ENCODE results near the gene MYO5B. TPM values are rescaled to one million over a fixed set of nuclear protein-coding genes. Genes with fewer than 3 reads are reported as not detected.

The MYO5B gene
- total and polyA plus RNA-seq, 4 donors: 5.4 to 23.4 (median 11.4) TPM

- Histone ChIP-seq H3K4me1 (ENCODE audit: control insufficient read depth in 4 of 4, insufficient read depth in 4 of 4, low read length in 3 of 4) (peaks cover 0 to 14% (median 12%) of the 10 kb centered on the region in 4 donors), H3K4me3 (ENCODE audit: low read depth in 1 of 3, low read length in 3 of 3) (no peak overlapping the region), H3K9me3 (ENCODE audit: control insufficient read depth in 4 of 4, low read length in 3 of 4) (no peaks in the 10 kb centered on the region), H3K9ac (ENCODE audit: low read depth in 1 of 2, low read length in 2 of 2) (no peak overlapping the region), H3K27ac (ENCODE audit: low read depth in 1 of 2, low read length in 2 of 2) (no peak overlapping the region), H3K36me3 (ENCODE audit: control insufficient read depth in 4 of 4, insufficient read depth in 3 of 4, low read depth in 1 of 4, low read length in 3 of 4) (no peaks in the 10 kb centered on the region), H3K27me3 (ENCODE audit: control insufficient read depth in 4 of 4, insufficient read depth in 4 of 4, low read length in 3 of 4) (no peaks in the 10 kb centered on the region)
- TF ChIP-seq YY1 (IDR thresholded peaks at IDR 0.05): no peak
- TF ChIP-seq HNF4G (IDR thresholded peaks at IDR 0.05): no peak
- TF ChIP-seq RXRA (IDR thresholded peaks at IDR 0.05): no peak
- TF ChIP-seq RAD21 (IDR thresholded peaks at IDR 0.05): no peak
- no peak for TF ChIP-seq JUND (IDR thresholded peaks at IDR 0.05)
- TF ChIP-seq TAF1 (conservative IDR thresholded peaks at IDR 0.05): no peak
- no peak for TF ChIP-seq FOXA1 (IDR thresholded peaks at IDR 0.05)
- no peak for TF ChIP-seq CTCF (IDR thresholded peaks at IDR 0.05; ENCODE audit: low read depth, low read length, missing input control)
- no peak for TF ChIP-seq EGR1 (IDR thresholded peaks at IDR 0.05; ENCODE audit: low read depth in 2 of 2)
- TF ChIP-seq REST (IDR thresholded peaks at IDR 0.05): no peak
- TF ChIP-seq HNF4A (conservative IDR thresholded peaks at IDR 0.05): no peak
- no peak for TF ChIP-seq GABPA (IDR thresholded peaks at IDR 0.05 in 1 of 2, conservative IDR thresholded peaks at IDR 0.05 in 1 of 2)
- TF ChIP-seq FOXA2 (IDR thresholded peaks at IDR 0.05): no peak
- TF ChIP-seq NR2F2 (IDR thresholded peaks at IDR 0.05): no peak
- DNase-seq (ENCODE audit: low spot score): no peak
- 80% methylated on average over 3 of the region's 3 CpGs for WGBS
Observed at GRCh38 chr18:50126471-50126870, 68.5 kb downstream of the MYO5B start.

GRCh38 chr18:50125456-50125855 lies 69.5 kb downstream of the MYO5B start:
- no peak overlapping the region for H3K9ac ChIP-seq (ENCODE audit: low read depth in 1 of 2, low read length in 2 of 2)
- TF ChIP-seq FOXA1 (IDR thresholded peaks at IDR 0.05) (no peak), ZBTB33 (IDR thresholded peaks at IDR 0.05) (no peak), REST (IDR thresholded peaks at IDR 0.05) (no peak), RAD21 (IDR thresholded peaks at IDR 0.05) (no peak), NR2F2 (IDR thresholded peaks at IDR 0.05) (no peak), YY1 (IDR thresholded peaks at IDR 0.05) (no peak), ATF3 (IDR thresholded peaks at IDR 0.05) (no peak), HNF4A (conservative IDR thresholded peaks at IDR 0.05) (no peak), SP1 (IDR thresholded peaks at IDR 0.05) (no peak), HNF4G (IDR thresholded peaks at IDR 0.05) (no peak), TAF1 (conservative IDR thresholded peaks at IDR 0.05) (no peak), JUND (IDR thresholded peaks at IDR 0.05) (no peak), CTCF (IDR thresholded peaks at IDR 0.05; ENCODE audit: low read depth, low read length, missing input control) (no peak)
- H3K9me3 ChIP-seq (ENCODE audit: control insufficient read depth in 4 of 4, low read length in 3 of 4): no peaks in the 10 kb centered on the region
- no peaks in the 10 kb centered on the region for H3K36me3 ChIP-seq (ENCODE audit: control insufficient read depth in 4 of 4, insufficient read depth in 3 of 4, low read depth in 1 of 4, low read length in 3 of 4)
- no peak overlapping the region for H3K4me3 ChIP-seq (ENCODE audit: low read depth in 1 of 3, low read length in 3 of 3)
- H3K4me1 ChIP-seq (ENCODE audit: control insufficient read depth in 4 of 4, insufficient read depth in 4 of 4, low read length in 3 of 4): peaks cover 0 to 14% (median 12%) of the 10 kb centered on the region in 4 donors
- no peak for DNase-seq (ENCODE audit: low spot score)
- no peak overlapping the region for H3K27ac ChIP-seq (ENCODE audit: low read depth in 1 of 2, low read length in 2 of 2)
- WGBS: 98% methylated on average over 1 of the region's 1 CpG
- H3K27me3 ChIP-seq (ENCODE audit: control insufficient read depth in 4 of 4, insufficient read depth in 4 of 4, low read length in 3 of 4): no peaks in the 10 kb centered on the region

Measured in liver (tissue), 9 donors.